GM03348 (cell line): ENCODE measurements around the gene TOMM20.
A peak's percentile ranks its signal among the peaks of the same experiment; 100 is the strongest.
"Not testable (repeated sequence)": the region's sequence is repeated elsewhere in the genome, so short reads cannot be mapped to it uniquely, and the experiment has no call there.

ENCODE experiments used
- DNase-seq: peaks from one replicate; pipeline ENCODE4 v3.0.0; 2012; ENCODE audit warnings: low spot score

Gene TOMM20

DNA sequence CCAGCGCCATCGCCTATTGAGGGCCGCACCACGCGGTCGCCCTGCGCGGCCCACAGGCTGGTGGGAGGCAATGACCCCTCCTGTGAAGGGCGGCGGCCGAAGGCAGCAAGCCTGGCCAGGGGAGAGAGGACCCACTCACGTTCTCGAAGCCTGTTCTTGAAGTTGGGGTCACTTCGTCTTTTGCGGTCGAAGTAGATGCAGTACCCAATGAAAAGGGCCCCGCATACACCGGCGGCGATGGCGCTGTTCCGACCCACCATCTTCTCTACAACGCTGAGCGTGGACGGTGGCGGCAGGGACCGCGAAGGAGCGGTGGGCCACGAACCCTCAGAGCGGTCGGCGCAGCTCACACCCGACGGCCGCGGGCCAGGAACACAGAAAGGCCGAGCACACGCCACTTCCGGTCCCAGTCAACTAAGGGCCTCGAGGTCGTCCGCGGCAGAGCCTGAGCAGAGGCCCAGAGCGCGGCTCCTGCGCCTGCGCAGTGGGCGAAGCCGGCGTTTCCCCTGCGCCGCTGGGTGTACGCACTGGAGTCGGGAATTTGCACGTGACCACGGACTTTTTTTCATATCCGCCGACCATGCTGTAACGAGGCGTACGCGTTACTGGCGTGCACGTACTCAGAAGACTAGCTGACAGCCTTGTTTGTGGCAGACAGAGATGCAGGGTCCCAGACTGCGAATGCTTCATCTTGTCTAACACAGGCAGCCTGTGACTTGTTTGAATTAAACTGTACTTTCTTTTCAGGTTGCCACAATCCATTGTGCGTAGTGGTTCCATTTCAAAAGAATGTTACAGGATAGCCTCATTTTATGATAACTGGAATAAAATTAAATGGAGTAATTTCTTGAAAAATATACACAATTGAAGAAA lies at the start of gene TOMM20:
TOMM20 (minus strand) TSS at position 382 of the 873 bp plus-strand sequence; CDS start at position 260, 122 bp downstream.
- peak; percentile 99 for DNase-seq

DNA sequence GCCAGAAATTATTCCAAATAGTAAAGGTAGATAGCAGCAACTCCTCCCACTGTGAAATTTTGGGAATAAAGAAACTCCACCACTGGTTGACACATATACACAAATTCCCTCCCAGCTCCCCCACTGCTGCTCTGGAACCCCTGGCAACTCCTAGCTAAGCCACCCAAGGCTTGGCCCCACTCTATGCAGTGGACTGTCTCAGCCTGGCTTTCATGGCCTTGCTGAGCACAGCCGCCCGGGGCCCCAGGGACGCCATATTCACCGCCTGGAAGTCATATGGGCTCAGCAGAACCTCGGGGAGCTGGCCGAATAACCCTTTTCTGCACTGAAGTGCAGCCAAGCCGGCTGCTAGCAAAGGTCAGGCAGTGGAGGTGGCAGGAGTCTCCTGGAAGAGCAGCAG lies 47.8 kb upstream of the TOMM20 start:
- DNase-seq: no peak

DNA sequence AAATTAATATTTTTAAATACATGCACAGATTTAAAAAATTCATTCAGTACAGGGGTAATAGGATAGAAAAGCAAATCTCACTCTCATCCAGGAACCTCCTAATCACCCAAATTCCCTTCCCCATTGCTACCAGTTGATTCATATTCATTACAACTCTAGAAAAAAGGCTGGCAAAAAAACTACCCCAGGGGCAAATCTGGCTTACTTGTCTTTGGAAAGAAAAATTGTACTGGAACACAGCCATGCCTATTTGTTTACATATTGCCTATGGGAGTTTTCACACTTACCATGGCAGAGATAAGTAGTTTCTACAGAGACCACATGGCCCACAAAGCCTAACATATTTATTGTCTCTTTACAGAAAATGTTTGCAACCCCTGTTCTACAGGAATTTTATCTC lies 41.3 kb upstream of the TOMM20 start:
- no peak for DNase-seq

DNA sequence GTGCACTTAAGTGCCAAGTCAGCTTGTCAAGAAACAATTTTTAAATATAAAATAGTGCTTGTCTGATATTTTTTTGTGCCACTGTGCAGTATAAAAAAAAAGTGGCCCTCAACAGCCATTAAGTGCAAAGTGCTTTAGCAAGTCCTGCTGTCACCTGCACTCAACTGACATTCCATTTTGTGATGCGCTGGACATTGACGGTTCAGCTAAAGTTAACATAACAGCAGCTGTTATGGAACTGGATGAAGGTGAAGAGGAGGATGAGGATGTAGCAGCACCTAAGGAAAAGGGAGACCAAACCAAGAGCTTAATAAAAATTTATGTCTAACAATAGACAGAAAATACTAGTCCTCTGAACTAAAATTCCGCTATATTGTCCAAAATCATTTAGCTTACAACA lies 39.7 kb upstream of the TOMM20 start:
- no peak for DNase-seq

DNA sequence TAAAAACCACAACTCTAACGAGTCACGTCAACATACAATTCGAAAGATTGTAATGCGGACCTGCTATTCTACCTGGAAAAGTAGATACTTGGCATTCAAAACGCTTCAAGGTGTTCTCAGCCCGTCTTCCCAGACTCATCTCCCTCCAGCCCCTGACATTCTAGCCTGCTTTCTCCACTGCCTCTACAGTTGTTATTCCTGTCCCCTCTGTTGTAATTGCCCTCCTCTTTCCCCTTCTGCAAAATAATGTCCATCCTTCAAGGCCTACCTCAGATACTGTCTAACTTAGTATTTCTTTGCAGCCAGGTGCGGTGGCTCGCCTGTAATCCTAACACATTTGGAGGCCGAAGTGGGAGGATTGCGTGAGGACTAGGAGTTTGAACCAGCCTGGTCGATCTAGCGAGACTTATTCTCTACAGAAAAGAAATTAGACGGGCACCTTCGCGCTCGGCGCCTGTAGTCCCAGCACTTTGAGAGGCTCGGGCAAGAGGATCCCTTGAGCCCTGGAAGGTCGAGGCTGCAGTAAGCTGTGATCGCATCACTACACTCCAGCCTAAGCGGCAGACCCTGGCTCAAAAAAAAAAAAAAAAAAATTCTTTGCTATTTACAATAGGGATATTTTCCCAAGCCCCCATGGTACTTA lies 33.2 kb upstream of the TOMM20 start:
- peak; percentile 8 for DNase-seq

DNA sequence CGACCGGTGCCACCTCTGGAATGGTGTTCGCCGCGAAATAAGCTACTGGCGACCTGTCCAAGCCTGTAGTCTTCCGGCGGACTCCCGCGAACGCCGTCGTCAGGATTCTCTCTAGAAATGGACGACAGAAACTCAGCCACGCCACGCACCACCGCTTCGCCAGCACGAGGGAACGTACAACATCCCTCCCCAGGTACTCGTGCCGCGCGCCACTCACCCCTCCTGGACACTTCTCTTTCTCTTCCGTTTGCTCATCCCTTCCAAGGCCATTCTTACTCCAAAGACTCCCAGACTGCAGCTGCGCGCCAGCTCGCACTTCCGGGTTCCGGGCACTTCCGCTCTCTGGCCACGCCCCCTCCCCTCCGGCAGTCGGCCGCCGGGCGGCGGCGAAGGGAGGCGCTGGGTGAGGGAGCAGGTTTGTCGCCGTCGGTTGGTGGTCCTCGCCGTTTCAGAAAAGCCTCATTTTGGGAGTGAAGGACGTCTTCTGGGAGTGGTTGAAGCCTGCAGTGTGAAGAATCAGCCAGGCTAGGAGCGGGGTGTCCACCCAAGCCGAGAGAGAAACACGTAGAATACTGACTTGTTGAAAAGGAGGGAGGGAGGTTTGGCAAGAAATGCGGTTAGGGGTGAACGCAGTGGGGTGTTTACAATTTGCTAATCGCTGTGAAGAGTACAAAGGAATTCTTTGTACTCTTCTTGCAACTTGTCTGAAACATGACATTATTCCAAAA lies 32.5 kb upstream of the TOMM20 start, which contains the start of gene RBM34:
RBM34 (minus strand) TSS at position 294 of the 728 bp plus-strand sequence; CDS start at position 270, 24 bp downstream.
- DNase-seq: peak; percentile 96

DNA sequence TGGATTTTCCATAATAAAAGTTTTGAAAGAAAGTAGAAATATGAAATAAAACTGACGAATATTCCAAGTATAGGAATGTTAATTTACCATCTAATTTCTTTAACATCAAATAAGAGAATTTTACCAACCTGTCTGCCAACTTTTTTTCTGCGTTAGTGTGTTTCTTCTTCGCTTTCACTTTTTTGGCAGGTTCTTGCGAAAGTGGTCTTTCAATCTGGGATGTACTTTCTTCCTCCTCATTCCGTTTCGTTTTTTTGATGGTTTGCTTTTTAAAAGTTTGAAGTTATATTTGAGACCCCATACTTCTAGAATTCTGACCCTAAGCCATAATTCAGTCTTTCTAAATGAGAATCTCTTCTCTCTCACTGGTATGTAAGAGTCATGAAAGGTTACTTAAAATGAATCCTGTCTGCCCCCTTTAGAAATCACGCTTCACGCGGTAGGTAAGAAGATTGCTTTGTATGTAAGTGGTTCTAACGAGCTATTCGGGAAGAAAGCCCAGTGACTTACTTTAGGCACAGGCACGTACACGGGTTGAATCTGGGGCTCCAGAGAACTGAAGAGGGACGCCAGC lies 31.8 kb upstream of the TOMM20 start:
- no peak for DNase-seq

DNA sequence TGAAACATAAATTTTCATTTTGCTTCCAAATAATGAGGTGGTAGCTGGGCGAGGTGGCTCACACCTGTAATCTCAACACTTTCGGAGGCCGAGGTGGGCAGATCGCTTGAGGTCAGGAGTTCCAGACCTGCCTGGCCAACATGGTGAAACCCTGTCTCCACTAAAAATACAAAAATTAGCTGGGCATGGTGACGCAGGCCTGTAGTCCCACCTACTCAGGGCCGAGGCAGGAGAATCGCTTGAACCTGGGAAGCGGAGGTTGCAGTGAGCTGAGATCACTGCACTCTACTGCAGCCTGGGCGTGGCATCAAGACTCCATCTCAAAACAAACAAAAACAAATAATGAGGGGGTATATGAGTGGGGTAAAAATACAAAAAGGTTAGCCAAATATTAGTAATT lies 31.3 kb upstream of the TOMM20 start:
- DNase-seq: not testable (repeated sequence)

DNA sequence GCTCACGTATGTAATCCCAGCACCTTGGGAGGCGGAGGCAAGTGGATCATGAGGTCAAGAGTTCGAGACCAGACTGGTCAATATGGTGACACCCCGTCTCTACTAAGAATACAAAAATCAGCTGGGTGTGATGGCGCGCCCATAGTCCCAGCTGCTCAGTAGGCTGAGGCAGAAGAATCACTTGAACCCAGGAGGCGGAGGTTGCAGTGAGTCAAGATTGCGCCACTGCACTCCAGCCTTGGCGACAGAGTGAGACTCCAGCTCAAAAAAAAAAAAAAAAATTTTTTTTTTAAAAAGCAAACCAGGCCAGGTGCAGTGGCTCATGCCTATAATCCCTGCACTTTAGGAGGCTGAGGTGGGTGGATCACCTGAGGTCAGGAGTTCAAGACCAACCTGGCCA lies 30.6 kb upstream of the TOMM20 start:
- DNase-seq: not testable (repeated sequence)

DNA sequence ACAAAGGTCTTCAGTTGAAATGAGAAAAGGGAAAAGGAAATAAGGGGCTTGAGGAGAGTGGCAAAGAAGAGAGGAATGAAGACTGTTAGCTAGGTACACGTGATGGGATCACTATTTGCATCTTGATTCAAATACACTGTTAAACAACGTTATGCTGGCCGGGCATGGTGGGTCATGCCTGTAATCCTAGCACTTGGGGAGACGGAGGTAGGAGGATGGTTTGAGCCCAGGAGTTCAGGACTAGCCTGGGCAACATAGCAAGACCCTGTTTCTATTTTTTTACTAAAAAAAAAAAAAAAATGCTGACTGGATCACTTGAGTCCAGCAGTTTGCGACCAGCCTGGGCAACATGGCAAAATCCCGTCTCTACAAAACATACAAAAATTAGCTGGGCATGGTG lies 30.0 kb upstream of the TOMM20 start:
- DNase-seq: no peak

DNA sequence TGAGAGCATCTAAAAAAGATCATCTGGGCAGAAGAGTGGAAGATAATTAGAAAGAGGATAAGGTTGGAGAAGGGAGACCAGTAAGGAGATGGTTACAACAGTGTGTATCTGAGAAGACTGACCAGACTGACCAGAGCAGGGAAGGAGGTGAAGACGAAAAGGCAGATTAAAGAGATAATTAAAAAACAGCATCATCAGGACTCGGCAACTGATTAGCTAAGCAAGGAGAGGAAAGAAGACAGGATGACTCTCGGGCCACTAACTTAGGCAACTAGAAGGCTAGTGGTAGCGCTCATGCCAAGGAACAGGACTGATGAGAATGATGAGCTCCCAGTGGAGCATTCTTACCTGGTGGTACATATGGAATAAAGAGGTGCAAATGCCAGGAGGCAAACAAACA lies 28.5 kb upstream of the TOMM20 start:
- no peak for DNase-seq

DNA sequence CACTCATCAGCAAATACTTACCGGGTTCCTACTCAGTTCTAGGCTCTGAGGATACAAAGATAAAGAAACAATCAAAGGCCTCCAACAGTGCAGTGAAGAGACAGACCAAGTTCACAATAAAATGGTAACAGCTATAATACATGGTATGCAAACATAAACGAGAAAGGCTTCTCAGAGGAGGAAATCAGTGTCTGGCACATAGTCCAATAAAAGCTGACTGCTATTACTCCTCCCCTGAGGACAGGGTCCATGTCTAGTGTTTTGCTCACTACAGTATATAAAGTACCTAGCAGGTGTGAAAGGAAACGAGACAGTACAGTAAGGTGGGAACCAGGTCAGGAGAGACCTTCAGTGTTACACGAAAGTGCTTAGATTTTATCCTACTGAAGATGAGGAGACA lies 28.1 kb upstream of the TOMM20 start:
- DNase-seq: no peak

DNA sequence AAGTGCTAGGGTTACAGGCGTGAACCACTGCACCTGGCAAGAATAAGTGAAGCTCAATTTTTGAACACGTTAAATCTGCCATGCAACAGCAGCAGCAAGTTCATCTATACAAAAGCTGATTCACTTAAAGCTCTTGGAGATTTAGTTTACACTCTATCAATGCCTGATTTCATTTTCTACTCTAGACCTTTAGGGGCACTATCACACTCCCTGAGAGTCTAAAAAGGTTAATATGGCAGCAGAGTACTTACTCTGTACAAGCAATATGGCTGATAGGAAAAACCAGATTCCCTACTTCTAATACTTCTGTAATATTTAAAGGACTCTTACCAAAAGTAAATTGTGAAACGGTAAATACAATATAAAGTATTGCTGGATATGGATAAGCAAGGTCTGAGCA lies 27.6 kb upstream of the TOMM20 start:
- no peak for DNase-seq

DNA sequence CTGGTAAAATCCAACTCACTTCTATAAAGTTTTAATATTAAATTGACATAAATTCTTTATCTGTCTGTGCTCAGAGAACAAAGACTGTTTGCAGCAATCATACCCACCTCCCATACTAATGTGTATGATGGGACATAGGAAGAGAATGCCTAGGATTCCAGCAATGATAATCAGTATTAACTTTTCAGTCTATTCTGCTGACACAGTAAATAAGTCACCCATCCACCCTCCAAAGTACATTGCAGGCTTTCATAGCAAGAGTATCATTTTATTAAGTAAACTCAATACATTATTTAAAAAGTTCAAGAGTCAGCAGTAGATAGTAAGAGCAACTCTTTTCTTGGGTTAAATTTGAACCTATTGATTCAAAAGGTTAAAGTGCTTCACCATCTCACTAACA lies 23.6 kb upstream of the TOMM20 start:
- DNase-seq: no peak

DNA sequence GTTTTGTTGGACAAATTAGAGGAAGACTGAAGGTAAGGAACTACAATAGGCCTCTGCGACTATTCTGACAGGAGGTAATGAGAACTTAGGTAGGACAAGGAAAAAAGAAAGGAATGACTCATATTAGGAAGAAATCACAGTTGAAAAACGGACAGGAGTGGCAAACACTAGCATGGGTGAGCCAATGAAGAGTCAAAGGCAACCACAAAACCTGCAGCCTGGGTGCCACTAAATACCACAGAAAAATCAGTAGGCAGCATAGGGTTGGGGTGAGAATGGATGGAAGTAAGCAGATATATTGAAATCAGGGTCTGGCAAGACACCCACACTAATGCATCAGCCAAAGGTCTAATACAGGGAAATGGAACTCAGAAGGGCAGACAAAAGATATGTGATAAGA lies 22.4 kb upstream of the TOMM20 start:
- no peak for DNase-seq

DNA sequence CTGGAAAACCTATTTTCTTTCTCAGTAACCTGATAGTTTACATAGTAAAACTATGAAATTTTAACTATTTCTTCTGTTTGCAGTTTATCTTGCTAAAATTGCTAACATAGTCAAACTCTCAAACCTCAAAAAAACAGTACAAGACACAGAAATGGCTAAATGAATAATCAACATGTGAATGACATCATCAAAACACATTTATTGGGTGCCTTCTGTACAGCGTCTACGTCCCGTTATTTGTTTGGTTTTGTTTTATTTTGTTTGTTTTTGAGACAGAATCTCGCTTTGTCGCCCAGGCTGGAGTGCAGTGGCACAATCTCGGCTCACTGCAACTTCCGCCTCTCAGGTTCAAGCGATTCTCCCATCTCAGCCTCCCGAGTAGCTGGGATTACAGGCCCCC lies 21.2 kb upstream of the TOMM20 start:
- no peak for DNase-seq

DNA sequence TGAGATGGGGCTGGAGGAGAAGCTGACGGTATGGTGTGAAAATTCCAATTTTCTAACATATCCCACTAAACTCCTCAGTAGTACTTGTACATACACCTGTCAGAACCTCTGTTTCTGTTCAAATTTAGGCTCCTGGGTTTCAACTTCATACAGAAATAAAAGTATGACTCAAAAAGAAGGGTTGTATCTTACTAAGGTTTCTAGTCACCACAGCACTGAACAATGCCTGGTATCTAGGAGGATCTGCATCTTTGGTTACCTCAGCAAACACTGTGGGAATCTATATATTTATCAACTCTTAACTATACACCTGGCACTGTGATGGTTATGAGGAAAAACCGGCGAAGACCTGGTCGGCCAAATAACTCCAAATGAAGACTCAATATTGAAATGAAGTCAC lies 18.6 kb upstream of the TOMM20 start:
- no peak for DNase-seq

DNA sequence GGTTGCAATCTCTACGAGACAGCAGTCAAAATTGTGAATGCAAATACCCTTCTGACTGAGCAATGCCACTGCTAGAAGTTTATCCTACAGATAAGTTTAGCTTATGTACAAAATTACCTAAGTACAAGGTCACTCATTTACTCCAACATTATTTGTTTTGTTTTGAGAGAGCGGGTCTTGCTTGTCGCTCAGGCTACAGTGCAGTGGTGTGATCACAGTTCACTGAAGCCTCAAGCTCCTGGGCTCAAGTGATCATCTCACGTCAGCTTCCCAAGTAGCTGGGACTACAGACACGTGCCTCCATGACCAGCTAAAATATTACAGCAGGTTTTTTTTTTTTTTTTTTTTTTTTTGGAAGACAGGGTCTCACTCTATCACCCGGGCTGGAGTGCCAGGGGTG lies 17.0 kb upstream of the TOMM20 start:
- DNase-seq: no peak

DNA sequence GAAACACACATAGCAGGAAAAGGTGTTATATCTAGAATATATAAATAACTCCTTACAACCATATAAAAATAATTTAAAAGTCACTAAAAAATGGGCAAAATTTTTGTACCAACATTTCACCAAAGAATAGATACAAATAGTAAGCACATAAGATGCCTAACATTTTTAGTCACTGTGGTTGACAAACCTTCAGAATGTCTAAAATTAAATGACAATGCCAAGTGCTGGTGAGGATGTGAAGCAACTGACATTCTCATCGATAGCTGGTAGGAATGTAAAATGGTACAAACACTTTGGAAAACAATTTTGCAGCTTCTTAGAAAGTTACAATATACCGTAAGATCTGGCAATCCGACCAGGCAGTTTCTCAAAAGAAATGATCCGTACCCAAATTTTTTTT lies 14.4 kb upstream of the TOMM20 start:
- DNase-seq: no peak

DNA sequence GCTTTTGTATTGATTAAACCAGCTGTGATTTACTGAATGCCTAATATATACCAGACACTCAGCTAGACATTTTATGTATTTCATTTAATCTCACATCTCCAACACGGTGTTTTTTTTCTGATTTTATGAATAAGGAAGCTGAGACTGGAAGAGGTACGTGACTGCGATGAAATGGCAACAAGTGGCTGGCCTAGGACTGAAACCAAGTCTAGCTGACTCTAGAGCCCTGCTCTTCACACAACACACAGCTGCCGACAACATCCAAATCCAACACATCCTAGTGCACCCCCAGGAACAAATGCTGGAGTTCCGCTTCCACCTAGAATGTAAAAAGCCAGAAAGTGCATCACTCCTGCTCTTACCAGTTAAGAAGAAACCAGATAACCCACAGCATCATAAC lies 10.7 kb upstream of the TOMM20 start:
- no peak for DNase-seq

DNA sequence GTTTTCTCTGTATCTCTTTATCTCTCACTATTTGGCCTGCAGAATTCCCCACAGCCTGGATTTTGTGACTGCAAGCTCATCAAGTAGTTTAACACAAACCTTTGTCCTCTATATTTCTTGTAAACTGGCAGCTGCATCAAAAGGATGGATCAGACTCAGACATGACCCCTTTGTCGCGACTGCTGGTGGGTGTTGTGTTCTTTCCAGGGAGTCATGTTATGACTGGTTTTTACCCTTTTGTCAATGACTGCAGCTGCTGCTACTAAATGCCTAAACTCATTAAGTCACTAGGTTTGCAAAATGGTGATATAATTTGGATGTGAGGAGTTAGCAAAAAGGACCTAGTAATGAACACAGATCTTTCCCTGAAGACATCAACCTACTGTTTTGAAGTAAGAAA lies 10.2 kb upstream of the TOMM20 start:
- DNase-seq: no peak

DNA sequence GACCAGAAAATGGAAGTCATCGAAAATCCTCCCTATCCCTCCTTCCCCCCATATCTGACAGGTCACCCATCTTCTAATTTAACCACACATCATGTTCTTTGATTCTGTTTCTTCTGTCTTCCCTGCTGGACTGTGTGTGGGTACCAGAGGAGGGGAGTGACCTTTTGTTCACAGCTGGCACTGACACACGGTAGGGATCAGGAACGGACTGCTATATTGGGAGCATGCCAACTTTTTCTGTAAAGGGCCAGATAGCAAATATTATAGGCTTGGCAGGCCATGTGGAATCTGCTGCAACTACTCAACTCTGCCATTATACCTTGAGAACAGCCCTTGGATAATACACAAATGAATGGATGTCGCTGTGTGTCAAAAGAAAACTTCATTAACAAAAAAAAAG lies 7.5 kb upstream of the TOMM20 start:
- DNase-seq: no peak

DNA sequence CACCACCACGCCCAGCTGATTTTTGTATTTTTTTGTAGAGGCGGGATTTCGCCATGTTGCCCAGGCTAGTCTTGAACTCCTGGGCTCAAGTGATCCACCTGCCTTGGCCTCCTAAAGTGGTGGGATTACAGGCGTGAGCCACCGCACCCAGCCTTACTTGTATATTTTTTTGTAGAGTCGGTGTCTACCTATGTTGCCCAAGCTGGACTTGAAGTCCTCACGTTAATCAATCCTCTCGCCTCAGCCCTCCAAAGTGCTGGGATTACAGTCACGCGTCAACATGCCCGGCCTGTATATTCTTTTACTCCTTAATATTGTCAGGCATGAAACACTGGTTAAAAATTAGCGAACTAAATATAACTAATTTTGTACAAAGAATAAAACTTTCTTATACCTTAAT lies 5.5 kb upstream of the TOMM20 start:
- no peak for DNase-seq
